ENCODE data around the gene MYPOP.
"Not testable (repeated sequence)": the region's sequence is repeated elsewhere in the genome, so short reads cannot be mapped to it uniquely, and the experiment has no call there.

Gene MYPOP

DNA sequence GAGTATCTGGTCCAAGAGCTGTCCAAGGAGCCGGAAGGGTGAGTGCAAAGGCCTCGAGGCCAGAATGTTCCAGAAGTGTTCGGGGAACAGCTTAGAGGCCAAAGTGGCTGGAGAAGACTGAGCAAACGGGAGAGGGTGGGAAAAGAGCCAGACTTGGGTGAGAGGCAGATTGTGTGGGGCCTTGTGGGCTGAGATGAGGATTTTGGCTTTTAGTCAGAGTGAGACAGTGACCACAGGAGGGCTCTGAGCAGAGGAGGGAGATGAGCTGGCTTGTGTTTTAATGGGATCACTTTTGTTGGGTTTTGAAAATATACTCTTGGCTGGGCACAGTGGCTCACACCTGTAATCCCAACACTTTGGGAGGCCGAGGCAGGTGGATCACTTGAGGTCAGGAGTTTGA, 6.5 kb upstream of the MYPOP start:
- no peak for DNase-seq (ENCODE audit: low read depth in 2 of 2)

GRCh38 chr19:45906221-45906620, 3.8 kb upstream of the MYPOP start:
- DNase-seq (ENCODE audit: low read depth in 2 of 2) = no peak

- DNase-seq (ENCODE audit: low read depth in 2 of 2) = no peak
Observed at GRCh38 chr19:45905011-45905410, 2.6 kb upstream of the MYPOP start.

- DNase-seq (ENCODE audit: low read depth in 2 of 2) = peak; percentile 99
Observed at GRCh38 chr19:45902651-45903625, 525 bp upstream of the MYPOP start.

- DNase-seq (ENCODE audit: low read depth in 2 of 2) = no peak
Observed at GRCh38 chr19:45901432-45901911, 941 bp downstream of the MYPOP start.

GRCh38 chr19:45900738-45901431, 1.5 kb downstream of the MYPOP start:
- DNase-seq (ENCODE audit: low read depth in 2 of 2) = no peak

- no peak for DNase-seq (ENCODE audit: low read depth in 2 of 2)
Observed at GRCh38 chr19:45899919-45900589, 2.4 kb downstream of the MYPOP start.

GRCh38 chr19:45899253-45899652, 3.2 kb downstream of the MYPOP start:
- no peak for DNase-seq (ENCODE audit: low read depth in 2 of 2)

DNA sequence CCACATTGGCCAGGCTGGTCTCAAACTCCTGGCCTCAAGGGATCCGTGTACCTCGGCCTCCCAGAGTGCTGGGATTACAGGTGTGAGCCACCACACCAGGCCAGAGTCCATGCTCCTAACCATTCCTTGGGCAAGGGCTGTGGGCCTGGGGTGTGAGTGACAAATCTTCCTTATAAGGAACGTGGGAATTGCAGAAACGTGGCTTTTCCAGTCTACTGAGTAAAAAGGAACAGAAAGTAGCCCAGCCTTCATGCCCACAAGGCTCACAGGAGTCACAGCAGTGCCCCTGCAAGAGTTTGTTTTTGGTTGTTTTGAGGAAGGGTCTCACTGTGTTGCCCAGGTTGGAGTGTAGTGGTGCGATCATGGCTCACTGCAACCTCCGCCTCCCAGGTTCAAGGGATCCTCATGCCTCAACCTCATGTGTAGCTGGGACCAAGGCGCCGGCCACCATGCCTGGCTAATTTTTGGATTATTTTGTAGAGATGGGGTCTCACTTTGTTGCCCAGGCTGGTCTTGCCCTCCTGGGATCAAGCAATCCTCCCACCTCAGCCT, 5.1 kb downstream of the MYPOP start:
- DNase-seq (ENCODE audit: low read depth in 2 of 2) = no peak

GRCh38 chr19:45895983-45896599, 6.3 kb downstream of the MYPOP start:
- not testable (repeated sequence) for DNase-seq (ENCODE audit: low read depth in 2 of 2)

DNA sequence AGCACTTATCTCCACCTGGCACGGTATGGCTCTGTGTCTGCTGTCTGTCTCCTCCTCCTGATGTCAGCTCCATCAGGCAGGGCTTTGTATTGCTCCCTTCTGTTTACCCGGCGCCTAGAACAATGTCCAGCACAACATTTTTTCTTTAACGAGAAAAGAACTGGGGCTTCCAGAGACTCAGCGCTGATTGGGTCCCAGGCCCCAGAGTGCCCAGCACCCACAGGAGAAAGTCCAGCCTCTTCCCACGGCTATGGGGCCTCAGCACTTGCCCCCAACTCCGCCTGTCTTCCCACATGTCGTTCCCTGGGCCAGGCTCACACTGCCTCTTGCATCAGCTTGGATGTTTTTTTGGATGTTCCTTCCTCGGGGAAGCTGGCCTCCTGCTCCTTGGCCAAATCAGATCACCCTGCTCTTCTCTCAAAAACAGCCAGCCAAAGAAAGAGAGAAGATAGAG, 6.9 kb downstream of the MYPOP start:
- DNase-seq (ENCODE audit: low read depth in 2 of 2) = no peak

DNA sequence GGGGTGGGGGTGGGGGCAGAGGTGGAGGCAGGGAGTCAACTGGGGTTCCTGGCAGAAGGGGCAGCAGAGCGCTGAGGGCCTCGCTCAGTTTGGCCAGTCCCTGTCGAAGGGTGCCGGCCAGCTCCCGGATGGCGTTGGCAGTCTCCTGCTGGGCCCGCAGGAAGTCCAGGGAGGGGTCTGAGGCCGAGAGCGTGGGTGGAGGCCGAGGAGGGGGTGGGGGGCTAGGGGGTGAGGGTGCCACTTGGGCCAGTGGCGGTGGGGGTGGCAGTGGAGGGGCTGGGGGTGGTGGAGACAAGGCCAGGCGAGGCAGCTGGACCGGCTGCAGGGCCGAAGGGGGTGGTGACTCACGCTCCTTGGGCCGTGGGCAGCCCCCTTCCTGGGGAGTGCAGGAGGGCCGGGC, 11.5 kb downstream of the MYPOP start:
- DNase-seq (ENCODE audit: low read depth in 2 of 2) = no peak

- no peak for DNase-seq (ENCODE audit: low read depth in 2 of 2)
Observed at GRCh38 chr19:45889210-45889885, 13.1 kb downstream of the MYPOP start.

DNA sequence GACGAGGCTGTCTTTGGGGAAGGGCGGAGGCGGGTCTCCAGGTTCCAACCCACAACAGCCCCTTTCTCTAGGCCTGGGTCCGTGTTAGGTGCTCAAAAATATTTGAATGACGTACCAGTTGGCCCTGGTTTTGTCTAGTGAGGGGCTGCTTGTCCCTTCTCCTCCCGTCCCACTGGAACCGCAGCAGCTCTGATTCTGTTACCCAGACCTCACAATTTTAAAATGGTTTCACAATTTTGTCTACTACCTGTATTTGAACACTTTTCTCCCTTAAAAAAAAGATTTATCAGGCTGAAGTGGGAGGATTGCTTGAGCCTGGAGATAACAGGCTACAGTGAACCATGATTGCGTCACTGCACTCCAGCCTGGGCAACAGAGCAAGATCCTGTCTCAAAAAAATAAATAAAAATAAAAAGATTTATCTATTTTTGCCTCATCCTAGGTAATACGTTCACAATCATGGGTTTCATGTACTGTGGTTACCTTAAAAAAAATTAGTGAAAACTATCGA, 15.2 kb downstream of the MYPOP start:
- no peak for DNase-seq (ENCODE audit: low read depth in 2 of 2)

GRCh38 chr19:45886427-45887199, 15.8 kb downstream of the MYPOP start:
- peak; percentile 71 to 77 for DNase-seq (ENCODE audit: low read depth in 2 of 2)

DNA sequence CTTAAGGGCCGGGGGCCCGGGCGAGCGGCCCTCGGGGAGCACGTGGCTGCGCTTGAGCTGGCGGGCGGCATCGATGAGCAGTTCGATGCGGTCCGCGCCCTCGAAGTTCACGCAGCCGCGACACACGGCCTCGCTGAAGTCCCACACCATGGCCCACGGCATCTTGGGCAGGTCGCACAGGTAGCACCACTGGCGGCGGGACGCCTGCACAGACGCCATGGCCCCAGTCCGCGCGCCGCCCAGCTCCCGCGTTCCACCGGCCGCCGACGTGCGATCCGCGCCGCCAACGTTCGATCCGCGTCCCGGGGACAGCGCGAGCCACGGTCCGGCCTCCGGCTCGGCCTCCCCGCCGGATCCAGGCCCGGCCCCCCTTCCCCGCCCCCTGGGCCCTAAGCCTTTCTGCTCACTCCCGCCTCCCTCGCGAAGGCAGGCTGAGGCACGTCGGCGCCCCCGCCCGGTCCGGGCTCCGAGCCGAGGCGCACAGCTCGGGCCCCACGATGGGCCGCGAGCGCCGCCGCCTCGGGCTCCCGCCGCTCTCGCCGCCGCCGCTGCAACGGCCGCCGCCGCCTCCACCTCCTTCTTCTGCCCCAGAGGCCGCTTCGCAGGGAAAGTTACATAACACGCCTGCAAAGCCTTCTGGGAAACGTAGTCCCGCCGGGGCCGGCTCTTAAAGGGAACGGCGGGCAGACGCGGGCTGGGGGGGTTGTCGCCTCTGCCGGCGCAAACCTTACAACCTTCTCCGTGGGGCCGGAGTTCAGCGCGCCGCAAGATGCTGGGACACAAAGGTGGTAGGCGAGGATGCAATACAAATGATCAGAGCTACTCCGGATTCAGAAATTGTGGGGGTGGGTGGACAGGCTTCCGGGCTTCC, 16.6 kb downstream of the MYPOP start, which contains the start of gene IRF2BP1:
IRF2BP1 (minus strand) TSS at position 586 of the 871 bp plus-strand sequence; CDS start at position 219, 367 bp downstream.
- peak; percentile 71 to 77 for DNase-seq (ENCODE audit: low read depth in 2 of 2)

DNA sequence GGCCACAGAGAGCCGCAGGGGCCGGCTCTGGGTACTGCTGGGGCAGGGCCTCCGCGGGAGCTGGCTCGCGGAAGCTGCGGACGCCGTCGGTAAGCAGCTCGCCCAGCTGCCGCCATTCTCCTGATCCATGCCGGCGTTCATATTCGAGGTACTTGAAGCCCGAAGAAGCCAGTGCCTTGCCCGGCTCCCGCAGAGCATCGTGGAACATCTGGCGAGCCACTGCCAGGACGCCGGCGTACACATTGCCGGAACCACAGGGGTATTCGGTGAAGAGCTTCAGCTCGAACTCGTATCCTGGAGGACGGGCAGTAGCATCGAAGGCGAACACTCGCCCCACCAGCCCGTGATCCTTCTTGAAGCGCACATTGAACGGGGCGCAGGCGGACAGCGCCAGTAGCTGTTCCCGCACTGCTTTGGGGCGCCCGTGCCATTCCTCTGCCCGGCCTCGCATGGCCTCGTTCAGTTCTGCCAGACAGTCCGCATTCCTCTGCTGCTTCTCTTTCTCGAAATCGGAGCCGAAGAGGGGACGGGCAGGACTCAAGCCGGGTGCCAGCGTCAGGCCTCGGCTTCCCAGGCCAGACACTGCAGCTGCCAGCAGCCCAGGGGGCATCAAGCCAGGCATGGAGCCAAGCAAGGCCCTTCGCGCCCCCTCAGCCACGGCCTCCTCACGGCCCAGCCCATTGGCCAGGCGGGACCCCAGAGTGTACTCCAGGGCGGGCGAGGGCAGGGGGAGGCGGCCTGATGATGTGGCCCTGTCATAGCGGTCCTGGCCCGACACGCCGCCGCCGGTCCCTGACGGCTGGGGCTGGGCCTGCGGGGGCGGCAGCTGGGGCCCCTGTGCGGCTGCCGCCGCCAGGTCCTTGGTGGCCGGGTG, 17.5 kb downstream of the MYPOP start:
- no peak for DNase-seq (ENCODE audit: low read depth in 2 of 2)
